Measurements from ENCODE around the gene CBS. TPM values are rescaled to one million over a fixed set of nuclear protein-coding genes. Genes with fewer than 3 reads are reported as not detected.
"Not testable (repeated sequence)": the region's sequence is repeated elsewhere in the genome, so short reads cannot be mapped to it uniquely, and the experiment has no call there.

CBS gene
- total and polyA plus RNA-seq, 3 experiments from 2014 or later, result 3.7 to 5.5 TPM; not detected in 1

DNA sequence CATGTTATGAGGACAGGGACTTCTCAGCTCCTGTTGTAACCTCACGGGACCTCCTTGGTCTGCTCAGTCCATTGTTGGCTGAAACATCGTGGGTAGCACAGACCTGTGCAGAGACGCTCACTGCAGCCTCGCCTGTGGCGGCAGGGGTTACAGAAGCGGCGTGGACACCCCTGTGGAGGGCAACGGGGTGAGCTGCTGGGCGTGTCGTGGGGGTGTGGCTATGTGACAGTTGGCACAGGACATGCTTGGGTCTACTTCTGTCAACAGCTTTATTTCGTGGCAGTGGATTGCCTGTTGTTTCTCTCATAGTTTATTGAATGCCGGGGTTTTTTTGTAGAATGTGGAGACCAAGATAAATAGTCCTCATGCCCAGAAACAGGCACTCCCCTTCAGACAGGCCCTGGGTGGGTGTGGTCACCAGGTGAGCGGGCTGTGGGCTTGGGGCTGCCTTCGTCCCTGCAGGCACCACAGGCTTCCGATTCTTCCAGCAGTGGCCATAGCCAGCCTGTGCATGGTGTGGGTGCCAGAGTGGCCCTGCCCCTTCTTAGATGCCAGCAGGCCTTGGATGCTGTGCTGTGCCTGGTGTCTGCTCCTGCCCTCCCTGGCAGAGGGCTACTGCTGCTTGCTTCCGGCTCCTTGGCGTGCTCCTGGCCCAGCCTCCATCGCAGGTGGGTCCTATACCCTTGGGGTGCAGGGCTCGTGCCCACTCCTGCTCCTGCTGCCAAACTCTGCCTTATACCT lies 37.5 kb downstream of the CBS start:
- H3K27me3 Mint-ChIP-seq; H3K4me1 Mint-ChIP-seq; H3K27me3 ChIP-seq (ENCODE audit: insufficient read depth, low read length, poor library complexity, severe bottlenecking); POLR2A ChIA-PET; H3K27ac ChIP-seq (ENCODE audit: low read depth, low read length); H3K4me3 Mint-ChIP-seq; DNase-seq; H3K4me1 ChIP-seq (ENCODE audit: insufficient read depth, low read length); H3K36me3 ChIP-seq (ENCODE audit: insufficient read depth, low read length); H3K4me3 ChIP-seq (ENCODE audit: low read length); H3K9me3 ChIP-seq (ENCODE audit: low read length); CTCF ChIA-PET; H3K9me3 Mint-ChIP-seq: not testable (repeated sequence)
- peaks cover 0 to 11% (median 2%) of the 10 kb centered on the region in 3 donors for H3K36me3 Mint-ChIP-seq
- peak overlapping the region in 1 of 8 donors; percentile 72 for H3K27ac Mint-ChIP-seq

DNA sequence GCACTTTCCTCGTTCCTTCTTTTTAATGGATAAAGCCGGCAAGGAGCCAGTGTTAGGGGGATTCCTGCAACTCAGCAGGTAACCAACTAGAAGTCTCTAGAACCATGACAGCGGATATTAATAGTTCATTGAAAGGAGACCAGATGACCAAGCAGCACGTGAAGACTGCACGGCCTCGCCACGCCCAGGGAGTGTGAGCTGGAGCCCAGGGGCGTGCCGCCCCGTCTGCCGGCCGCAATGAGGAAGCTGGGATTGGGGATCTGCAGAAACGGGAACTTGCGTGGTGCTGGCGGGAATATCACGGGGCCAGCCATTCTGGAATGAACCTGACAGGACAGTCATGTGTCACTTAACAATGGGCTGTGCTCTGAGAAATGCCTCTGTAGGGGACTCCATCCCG lies 38.7 kb downstream of the CBS start:
- H3K27ac ChIP-seq (ENCODE audit: low read depth, low read length); H3K27me3 Mint-ChIP-seq; H3K27ac Mint-ChIP-seq; DNase-seq; H3K36me3 ChIP-seq (ENCODE audit: insufficient read depth, low read length); H3K27me3 ChIP-seq (ENCODE audit: insufficient read depth, low read length, poor library complexity, severe bottlenecking); H3K4me1 Mint-ChIP-seq; H3K4me1 ChIP-seq (ENCODE audit: insufficient read depth, low read length); H3K9me3 ChIP-seq (ENCODE audit: low read length); POLR2A ChIA-PET; H3K4me3 ChIP-seq (ENCODE audit: low read length); CTCF ChIA-PET; H3K4me3 Mint-ChIP-seq; H3K9me3 Mint-ChIP-seq: not testable (repeated sequence)
- peaks cover 0 to 21% (median 5%) of the 10 kb centered on the region in 3 donors for H3K36me3 Mint-ChIP-seq

DNA sequence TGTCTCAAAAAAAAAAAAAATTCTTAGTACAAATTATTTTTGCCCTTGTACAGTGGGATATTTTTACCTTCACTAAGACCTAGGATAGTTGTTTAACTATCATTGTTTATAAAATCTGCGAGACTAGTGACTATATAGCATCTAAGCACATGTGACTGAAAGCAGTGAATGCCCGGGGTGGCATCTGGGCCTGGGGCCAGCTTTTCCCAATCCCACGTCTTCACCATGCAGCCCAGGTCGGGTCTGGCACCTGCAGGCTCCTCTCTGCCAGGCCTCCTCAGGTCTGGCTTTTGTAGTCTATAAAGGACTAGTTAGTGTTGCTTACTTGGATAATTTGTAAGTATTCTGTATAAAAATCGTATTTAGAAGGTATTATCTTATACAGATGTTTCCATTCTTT lies 40.8 kb downstream of the CBS start:
- Mint-ChIP-seq H3K9me3 (no peaks in the 10 kb centered on the region), H3K27ac (no peak overlapping the region), H3K36me3 (peaks cover 0 to 40% (median 10%) of the 10 kb centered on the region in 3 donors), H3K27me3 (no peaks in the 10 kb centered on the region), H3K4me1 (no peaks in the 10 kb centered on the region), H3K4me3 (peak overlapping the region in 1 of 7 donors; percentile 18)
- Histone ChIP-seq H3K27me3 (ENCODE audit: insufficient read depth, low read length, poor library complexity, severe bottlenecking) (no peaks in the 10 kb centered on the region), H3K36me3 (ENCODE audit: insufficient read depth, low read length) (peaks cover 5% of the 10 kb centered on the region), H3K27ac (ENCODE audit: low read depth, low read length) (no peak overlapping the region), H3K4me3 (ENCODE audit: low read length) (no peak overlapping the region), H3K4me1 (ENCODE audit: insufficient read depth, low read length) (no peaks in the 10 kb centered on the region), H3K9me3 (ENCODE audit: low read length) (no peaks in the 10 kb centered on the region)
- POLR2A ChIA-PET, result no interaction called here
- DNase-seq, result no peak
- CTCF ChIA-PET, result no interaction called here

DNA sequence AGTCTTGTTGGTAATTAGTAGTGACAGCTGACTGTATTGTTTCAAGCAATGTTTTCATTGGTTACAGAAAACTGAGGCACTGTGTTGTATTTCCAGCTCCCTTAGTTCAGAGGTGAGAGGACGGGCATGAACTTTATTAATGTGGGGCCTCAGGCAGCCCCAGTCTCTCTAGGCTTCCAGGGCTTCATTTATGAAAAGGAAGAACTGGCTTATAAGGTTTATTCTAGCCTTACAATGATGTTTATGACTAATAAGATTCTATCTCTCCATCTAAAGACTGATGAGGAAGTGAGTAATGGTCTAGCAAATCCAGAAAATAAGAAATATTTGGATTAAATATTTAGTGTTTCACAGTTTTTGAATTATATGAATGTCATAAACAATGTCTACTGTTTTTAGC lies 41.5 kb downstream of the CBS start:
- ChIA-PET POLR2A (no interaction called here), CTCF (no interaction called here)
- Mint-ChIP-seq H3K4me1 (no peaks in the 10 kb centered on the region), H3K27me3 (no peaks in the 10 kb centered on the region), H3K4me3 (no peak overlapping the region), H3K27ac (peak overlapping the region in 1 of 8 donors; percentile 36), H3K9me3 (no peaks in the 10 kb centered on the region), H3K36me3 (peaks cover 0 to 47% (median 13%) of the 10 kb centered on the region in 3 donors)
- DNase-seq, result no peak
- no peak overlapping the region for H3K4me3 ChIP-seq (ENCODE audit: low read length)
- H3K36me3 ChIP-seq (ENCODE audit: insufficient read depth, low read length), result peaks cover 7% of the 10 kb centered on the region
- no peaks in the 10 kb centered on the region for H3K9me3 ChIP-seq (ENCODE audit: low read length)
- H3K4me1 ChIP-seq (ENCODE audit: insufficient read depth, low read length), result no peaks in the 10 kb centered on the region
- H3K27me3 ChIP-seq (ENCODE audit: insufficient read depth, low read length, poor library complexity, severe bottlenecking), result no peaks in the 10 kb centered on the region
- no peak overlapping the region for H3K27ac ChIP-seq (ENCODE audit: low read depth, low read length)

DNA sequence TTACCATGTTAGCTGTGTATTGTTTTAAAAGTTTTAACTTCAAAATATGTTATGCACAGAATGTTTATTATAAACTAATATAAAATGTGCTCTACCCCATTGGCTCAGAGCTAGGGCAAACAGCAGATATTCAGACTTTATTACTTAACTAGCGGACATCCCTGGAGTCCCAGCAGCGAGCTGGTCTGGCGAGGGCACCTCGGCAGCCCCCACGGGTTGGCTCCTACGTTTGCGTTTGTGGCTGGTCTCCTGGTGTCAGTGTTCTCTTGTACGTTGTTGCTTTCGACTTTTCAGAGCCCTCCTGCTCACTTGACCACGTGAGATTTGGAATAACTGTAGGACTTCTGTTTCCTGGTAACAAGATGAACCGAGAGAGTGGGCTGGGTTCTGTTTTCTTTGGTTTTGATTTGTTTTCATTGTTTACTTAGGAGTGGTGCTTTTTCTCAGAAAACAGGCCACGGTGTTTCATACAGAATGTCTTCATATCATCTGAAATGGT lies 44.5 kb downstream of the CBS start:
- Mint-ChIP-seq H3K4me3 (no peak overlapping the region), H3K27me3 (no peaks in the 10 kb centered on the region), H3K36me3 (peaks cover 0 to 72% (median 19%) of the 10 kb centered on the region in 3 donors), H3K9me3 (no peaks in the 10 kb centered on the region), H3K4me1 (no peaks in the 10 kb centered on the region), H3K27ac (no peak overlapping the region)
- H3K27ac ChIP-seq (ENCODE audit: low read depth, low read length), result no peak overlapping the region
- H3K4me1 ChIP-seq (ENCODE audit: insufficient read depth, low read length), result no peaks in the 10 kb centered on the region
- no peaks in the 10 kb centered on the region for H3K27me3 ChIP-seq (ENCODE audit: insufficient read depth, low read length, poor library complexity, severe bottlenecking)
- H3K4me3 ChIP-seq (ENCODE audit: low read length), result no peak overlapping the region
- ChIA-PET POLR2A (no interaction called here), CTCF (no interaction called here)
- peaks cover 14% of the 10 kb centered on the region for H3K36me3 ChIP-seq (ENCODE audit: insufficient read depth, low read length)
- H3K9me3 ChIP-seq (ENCODE audit: low read length), result no peaks in the 10 kb centered on the region
- no peak for DNase-seq

DNA sequence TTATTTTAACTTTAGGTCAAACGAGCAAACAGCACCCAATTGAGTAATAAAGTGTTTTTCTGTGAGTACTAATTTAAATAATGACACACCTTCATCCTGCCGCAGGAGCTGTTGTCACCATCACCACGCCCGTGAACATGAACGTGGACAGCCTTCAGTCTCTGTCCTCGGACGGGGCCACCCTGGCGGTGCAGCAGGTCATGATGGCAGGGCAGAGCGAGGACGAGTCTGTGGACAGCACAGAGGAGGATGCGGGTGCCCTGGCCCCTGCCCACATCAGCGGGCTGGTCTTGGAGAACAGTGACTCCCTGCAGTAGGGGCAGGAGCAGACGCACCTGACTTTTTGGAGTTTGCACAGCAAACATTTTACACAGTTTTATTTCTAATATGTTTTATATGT lies 45.9 kb downstream of the CBS start:
- H3K9me3 Mint-ChIP-seq, result no peaks in the 10 kb centered on the region
- ChIA-PET CTCF (no interaction called here), POLR2A (no interaction called here)
- H3K4me3 Mint-ChIP-seq, result no peak overlapping the region
- Histone ChIP-seq H3K4me1 (ENCODE audit: insufficient read depth, low read length) (no peaks in the 10 kb centered on the region), H3K27me3 (ENCODE audit: insufficient read depth, low read length, poor library complexity, severe bottlenecking) (no peaks in the 10 kb centered on the region), H3K9me3 (ENCODE audit: low read length) (no peaks in the 10 kb centered on the region), H3K27ac (ENCODE audit: low read depth, low read length) (no peak overlapping the region), H3K36me3 (ENCODE audit: insufficient read depth, low read length) (peaks cover 23% of the 10 kb centered on the region), H3K4me3 (ENCODE audit: low read length) (no peak overlapping the region)
- H3K36me3 Mint-ChIP-seq, result peaks cover 0 to 80% (median 21%) of the 10 kb centered on the region in 3 donors
- no peak overlapping the region for H3K27ac Mint-ChIP-seq
- H3K4me1 Mint-ChIP-seq, result no peaks in the 10 kb centered on the region
- no peak for DNase-seq
- H3K27me3 Mint-ChIP-seq, result no peaks in the 10 kb centered on the region

DNA sequence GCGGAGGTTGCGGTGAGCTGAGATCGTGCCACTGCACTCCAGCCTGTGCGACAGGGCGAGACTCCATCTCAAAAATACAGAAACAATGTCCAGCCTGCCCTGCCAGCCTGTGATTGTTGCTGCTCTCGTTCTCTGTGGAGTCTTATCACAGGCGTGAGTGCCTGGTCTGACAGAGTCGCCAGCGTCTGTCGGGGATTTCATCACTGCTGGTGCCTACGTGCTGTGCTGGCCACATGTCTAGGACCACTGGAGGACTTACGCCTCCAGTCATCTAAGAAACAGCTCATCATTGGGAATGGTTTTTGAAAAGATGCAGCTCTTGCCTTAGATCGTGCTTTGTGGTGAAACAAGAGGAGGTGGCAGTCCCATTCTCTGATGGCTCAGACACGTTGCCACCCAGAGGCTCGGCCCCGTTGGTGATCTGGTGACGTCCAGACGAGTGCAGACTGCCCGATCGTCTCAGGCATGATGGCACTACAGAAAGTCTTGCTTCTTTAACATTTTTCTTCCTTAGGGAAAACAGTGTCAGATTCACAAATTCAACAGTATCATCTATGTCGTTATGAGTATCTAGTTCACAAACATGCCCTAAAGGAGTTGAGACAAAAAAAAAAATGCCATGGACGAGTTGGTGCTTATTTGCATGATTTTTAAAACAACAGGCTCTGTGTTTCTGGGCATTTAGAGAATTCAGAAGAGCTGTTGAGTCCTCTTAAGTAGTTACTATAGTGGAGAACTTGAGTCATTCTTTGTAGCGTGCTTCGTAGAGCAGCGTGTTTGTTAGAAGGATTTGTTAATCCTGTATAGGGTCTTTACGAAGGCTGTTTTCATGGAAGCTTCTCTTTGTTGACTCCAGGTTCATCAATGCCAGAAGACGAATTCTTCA lies 47.5 kb downstream of the CBS start:
- DNase-seq, result no peak
- H3K9me3 Mint-ChIP-seq, result no peaks in the 10 kb centered on the region
- POLR2A ChIA-PET, result no interaction called here
- Histone ChIP-seq H3K4me3 (ENCODE audit: low read length) (no peak overlapping the region), H3K9me3 (ENCODE audit: low read length) (no peaks in the 10 kb centered on the region), H3K36me3 (ENCODE audit: insufficient read depth, low read length) (peaks cover 35% of the 10 kb centered on the region), H3K27me3 (ENCODE audit: insufficient read depth, low read length, poor library complexity, severe bottlenecking) (no peaks in the 10 kb centered on the region), H3K4me1 (ENCODE audit: insufficient read depth, low read length) (no peaks in the 10 kb centered on the region), H3K27ac (ENCODE audit: low read depth, low read length) (no peak overlapping the region)
- H3K27ac Mint-ChIP-seq, result no peak overlapping the region
- CTCF ChIA-PET, result no interaction called here
- H3K27me3 Mint-ChIP-seq, result no peaks in the 10 kb centered on the region
- H3K36me3 Mint-ChIP-seq, result peaks cover 0 to 87% (median 21%) of the 10 kb centered on the region in 3 donors
- H3K4me3 Mint-ChIP-seq, result no peak overlapping the region
- no peaks in the 10 kb centered on the region for H3K4me1 Mint-ChIP-seq

DNA sequence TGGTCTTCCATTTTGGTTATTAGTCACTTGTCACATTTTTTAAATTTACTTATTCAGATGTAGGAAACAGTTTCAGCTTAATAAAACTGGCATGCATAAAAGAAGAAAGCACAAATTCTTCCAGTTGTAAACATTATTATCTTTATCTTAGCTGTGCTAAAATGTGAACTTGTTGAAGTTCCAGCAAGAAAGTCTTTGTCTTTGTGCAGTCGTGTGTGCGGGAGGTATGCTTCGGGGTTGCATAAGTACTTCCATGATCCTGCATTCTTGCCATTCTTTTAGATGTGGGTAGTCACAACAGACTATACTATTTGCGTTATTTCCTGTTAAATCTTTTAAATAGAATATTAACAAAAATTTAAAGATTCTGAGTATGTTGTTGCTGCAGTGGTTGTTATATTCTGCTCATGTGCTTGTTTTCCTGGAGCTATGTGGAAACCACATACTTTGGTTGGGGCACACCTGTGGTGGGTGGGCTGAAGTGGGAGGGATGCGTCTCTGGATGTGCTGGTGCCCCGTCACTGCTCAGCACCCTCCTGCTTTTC lies 49.9 kb downstream of the CBS start:
- Mint-ChIP-seq H3K4me1 (no peaks in the 10 kb centered on the region), H3K27ac (no peak overlapping the region), H3K9me3 (no peaks in the 10 kb centered on the region), H3K4me3 (no peak overlapping the region), H3K27me3 (no peaks in the 10 kb centered on the region), H3K36me3 (peaks cover 0 to 90% (median 24%) of the 10 kb centered on the region in 3 donors)
- H3K4me1 ChIP-seq (ENCODE audit: insufficient read depth, low read length), result no peaks in the 10 kb centered on the region
- no peak overlapping the region for H3K27ac ChIP-seq (ENCODE audit: low read depth, low read length)
- no peak overlapping the region for H3K4me3 ChIP-seq (ENCODE audit: low read length)
- H3K36me3 ChIP-seq (ENCODE audit: insufficient read depth, low read length), result peaks cover 47% of the 10 kb centered on the region
- CTCF ChIA-PET, result no interaction called here
- H3K27me3 ChIP-seq (ENCODE audit: insufficient read depth, low read length, poor library complexity, severe bottlenecking), result no peaks in the 10 kb centered on the region
- no peaks in the 10 kb centered on the region for H3K9me3 ChIP-seq (ENCODE audit: low read length)
- POLR2A ChIA-PET, result no interaction called here
- DNase-seq, result no peak
